T-helper 1 cell treated with Interleukin-12 subunit alpha and Interleukin-12 subunit beta and Interleukin-4 antibody, amounts not matched to agents 30 μg/mL and 1 μg/mL, for 36 hours (primary cell): Measurements from ENCODE around the gene CENPM.
A peak's percentile ranks its signal among the peaks of the same experiment; 100 is the strongest.

Experiments used
- H3K27ac Mint-ChIP-seq: one replicate; pipeline ENCODE4 v1.8.0; 2021; ENCODE audit warnings: mild to moderate bottlenecking, mixed read lengths
- H3K27me3 Mint-ChIP-seq: one replicate; pipeline ENCODE4 v1.8.0; 2021; ENCODE audit warnings: low read depth, mixed read lengths
- H3K36me3 Mint-ChIP-seq: one replicate; pipeline ENCODE4 v1.8.0; 2021; ENCODE audit warnings: low read depth, mixed read lengths
- H3K4me1 Mint-ChIP-seq: one replicate; pipeline ENCODE4 v1.8.0; 2021; ENCODE audit warnings: low read depth, mixed read lengths
- H3K4me3 Mint-ChIP-seq: one replicate; pipeline ENCODE4 v1.8.0; 2021; ENCODE audit warnings: mild to moderate bottlenecking, moderate library complexity, mixed read lengths
- H3K9me3 Mint-ChIP-seq: one replicate; pipeline ENCODE4 v1.8.0; 2021; ENCODE audit warnings: mixed read lengths

The CENPM gene

DNA sequence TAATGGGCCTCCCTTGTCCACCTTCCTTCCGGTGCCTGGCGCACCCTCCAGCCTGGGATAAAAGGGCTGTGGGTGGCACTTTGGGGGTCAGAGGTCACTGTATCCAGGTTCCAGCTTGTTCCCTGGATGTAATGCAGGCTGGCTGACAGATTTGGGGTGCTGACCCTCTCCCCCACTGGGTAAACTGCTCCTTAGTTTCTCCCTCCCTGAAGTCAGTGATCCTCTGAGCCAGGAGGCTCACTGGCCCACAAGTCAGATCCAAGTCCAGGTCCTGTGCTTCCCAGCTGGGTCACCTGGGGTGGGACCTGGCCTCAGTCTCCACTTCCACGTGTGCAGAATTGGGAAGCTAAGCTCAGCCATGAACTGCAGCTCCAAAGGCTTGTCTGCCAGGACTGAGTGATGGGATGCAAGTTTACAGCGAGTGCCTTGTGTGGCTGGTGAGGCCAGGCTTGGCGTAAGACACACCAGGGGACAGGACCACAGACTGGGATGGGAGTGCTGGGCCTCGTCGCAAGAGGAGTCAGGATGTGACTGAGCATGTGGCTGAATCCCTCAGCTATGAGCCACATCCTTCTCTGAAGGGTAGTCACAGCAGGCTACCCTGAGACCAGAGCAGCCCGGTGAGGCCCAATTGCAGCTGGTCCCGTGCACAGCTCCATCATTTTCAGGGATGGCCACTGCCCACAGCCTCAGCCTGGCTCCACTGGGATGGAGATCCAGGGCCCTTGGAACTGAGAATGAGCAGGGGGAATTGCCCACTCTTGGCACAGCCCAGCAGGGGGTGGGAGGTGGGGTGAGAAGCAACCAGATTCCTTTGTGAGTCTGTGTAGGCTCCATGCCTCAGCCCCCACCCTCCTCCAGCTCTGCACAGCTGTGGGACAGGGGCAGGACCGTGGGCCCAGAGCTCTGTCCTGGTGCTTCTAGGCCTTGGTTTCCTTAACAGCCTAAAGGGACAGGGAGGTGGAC, 39.2 kb downstream of the CENPM start:
- Mint-ChIP-seq H3K27me3 (peaks cover 25% of the 10 kb centered on the region), H3K27ac (no peak overlapping the region), H3K36me3 (peaks cover 16% of the 10 kb centered on the region), H3K4me1 (peaks cover 22% of the 10 kb centered on the region), H3K4me3 (no peak overlapping the region), H3K9me3 (no peaks in the 10 kb centered on the region)

DNA sequence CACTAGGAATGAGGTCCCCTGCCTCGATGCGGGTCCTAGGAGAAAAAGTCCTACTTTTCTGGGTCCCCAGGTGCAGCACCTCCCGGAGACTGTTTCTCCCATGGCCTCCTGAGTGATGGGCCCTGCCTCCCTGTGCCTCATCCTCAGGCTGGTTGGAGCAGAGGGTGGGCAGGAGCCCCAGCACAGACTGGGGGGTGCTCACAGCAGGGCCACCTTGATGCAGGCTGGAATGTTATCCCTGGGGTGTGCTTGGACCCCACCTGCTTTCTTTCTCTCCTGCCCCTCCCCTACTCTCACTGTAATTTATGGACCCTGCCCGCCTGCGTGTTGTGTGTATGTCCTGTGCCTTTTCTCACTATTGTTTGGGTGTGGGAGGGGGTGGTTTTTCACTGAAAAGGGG, 40.1 kb downstream of the CENPM start:
- Mint-ChIP-seq H3K4me1 (peaks cover 22% of the 10 kb centered on the region), H3K36me3 (peaks cover 16% of the 10 kb centered on the region), H3K4me3 (no peak overlapping the region), H3K9me3 (no peaks in the 10 kb centered on the region), H3K27me3 (peaks cover 16% of the 10 kb centered on the region), H3K27ac (no peak overlapping the region)

DNA sequence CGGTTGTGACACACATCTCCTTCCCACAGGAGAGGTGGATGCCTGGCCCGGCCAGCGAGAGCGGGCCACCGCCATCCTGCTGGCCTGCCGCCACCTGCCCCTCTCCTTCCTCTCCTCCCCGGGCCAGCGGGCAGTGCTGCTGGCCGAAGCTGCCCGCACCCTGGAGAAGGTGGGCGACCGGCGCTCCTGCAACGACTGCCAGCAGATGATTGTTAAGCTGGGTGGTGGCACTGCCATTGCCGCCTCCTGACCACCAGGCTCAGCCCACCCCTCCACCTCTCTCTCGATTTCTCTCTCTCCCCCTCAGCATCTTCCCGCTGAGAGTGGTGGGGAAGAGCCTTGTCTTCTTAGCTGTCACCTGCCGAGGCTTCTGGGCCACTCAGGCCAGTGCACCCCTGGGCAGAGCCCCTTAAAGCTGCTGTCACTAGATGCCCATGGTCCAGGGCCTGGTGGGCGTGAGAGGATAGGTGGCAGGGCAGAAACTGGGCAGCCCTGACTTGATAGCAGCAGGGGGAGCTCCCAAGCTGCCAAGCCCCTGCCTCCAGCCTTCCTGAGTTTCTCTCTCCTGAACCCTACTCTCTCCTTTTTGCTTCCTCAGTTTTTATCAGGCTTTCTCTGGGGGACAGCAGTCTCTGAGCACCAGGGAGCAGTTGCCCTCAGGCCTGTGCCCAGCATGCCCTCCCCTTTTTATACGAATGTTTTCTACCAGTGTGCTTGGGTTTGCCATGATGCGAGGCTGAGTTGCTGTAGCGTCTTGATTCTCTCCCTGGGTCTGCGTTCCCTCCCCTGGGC, 41.3 kb downstream of the CENPM start:
- H3K9me3 Mint-ChIP-seq: no peaks in the 10 kb centered on the region
- peaks cover 9% of the 10 kb centered on the region for H3K27me3 Mint-ChIP-seq
- H3K36me3 Mint-ChIP-seq: peaks cover 16% of the 10 kb centered on the region
- peak overlapping the region; percentile 7 for H3K27ac Mint-ChIP-seq
- no peak overlapping the region for H3K4me3 Mint-ChIP-seq
- peaks cover 18% of the 10 kb centered on the region for H3K4me1 Mint-ChIP-seq

DNA sequence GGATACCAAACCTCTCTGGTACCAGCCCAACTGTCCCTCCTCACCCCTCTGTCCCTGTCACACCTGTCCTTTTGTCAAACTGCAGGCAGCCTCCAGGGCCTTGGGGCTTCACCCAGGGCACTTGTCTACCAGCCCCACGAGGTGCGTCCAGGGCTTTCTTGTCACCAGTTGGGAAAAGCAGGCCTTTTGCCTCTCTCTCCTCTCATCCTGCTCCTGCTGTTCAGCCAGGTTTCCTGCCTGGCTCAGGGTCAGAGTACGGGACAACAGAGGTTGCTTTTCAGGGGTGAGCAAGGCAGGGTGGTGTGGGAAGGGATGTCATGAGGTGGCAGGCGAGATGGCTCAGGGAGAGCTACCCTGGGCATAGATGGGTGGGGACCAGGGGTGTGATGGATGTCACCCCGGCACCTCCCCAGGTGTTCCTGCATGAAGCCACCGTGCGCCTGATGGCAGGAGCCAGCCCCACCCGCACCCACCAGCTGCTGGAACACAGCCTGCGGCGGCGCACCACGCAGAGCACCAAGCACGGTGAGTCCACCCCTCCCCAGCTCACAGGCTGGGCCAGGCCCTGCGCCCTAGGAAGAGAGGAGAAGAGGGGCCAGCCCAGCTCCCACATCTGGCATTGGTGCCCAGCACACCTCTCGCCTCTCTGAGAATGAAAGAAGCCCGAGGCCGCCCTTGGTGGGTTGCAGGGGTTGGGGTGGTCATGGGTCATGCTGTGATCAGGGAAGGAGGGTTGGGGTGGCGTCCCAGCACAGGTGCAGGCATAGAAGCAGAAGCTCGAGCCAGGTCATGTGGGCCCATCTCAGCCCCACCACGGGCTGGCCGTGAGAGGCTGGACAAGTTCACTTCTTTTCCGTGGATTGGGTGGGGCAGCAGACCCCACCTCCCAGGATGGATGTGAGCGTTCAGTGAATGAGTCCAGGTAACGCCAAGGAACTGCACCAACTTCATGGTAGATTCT, 42.2 kb downstream of the CENPM start:
- Mint-ChIP-seq H3K27ac (no peak overlapping the region), H3K36me3 (peaks cover 20% of the 10 kb centered on the region), H3K4me3 (no peak overlapping the region), H3K27me3 (peaks cover 9% of the 10 kb centered on the region), H3K4me1 (peaks cover 18% of the 10 kb centered on the region), H3K9me3 (no peaks in the 10 kb centered on the region)

DNA sequence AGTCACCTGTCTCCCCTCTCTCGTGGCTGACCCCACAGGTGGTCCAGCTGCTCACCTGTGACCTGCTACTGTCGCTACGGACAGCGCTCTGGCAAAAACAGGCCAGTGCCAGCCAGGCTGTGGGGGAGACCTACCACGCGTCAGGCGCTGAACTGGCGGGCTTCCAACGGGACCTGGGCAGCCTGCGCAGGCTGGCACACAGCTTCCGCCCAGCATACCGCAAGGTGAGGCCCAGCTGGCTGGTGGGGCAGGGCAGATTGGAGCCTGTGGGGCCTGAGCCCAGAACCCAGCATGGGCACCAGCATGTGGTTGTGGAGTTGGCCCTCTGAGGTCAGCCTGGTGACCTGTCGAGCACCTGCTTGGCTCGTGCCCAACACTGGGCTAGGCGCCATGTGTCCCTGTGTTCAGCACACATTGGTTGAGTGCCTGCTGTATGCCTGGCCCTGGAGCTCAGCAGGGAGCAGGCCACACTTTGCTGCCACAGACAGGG, 44.0 kb downstream of the CENPM start:
- no peaks in the 10 kb centered on the region for H3K9me3 Mint-ChIP-seq
- peaks cover 19% of the 10 kb centered on the region for H3K36me3 Mint-ChIP-seq
- peaks cover 7% of the 10 kb centered on the region for H3K4me1 Mint-ChIP-seq
- no peaks in the 10 kb centered on the region for H3K27me3 Mint-ChIP-seq
- no peak overlapping the region for H3K4me3 Mint-ChIP-seq
- H3K27ac Mint-ChIP-seq: no peak overlapping the region

DNA sequence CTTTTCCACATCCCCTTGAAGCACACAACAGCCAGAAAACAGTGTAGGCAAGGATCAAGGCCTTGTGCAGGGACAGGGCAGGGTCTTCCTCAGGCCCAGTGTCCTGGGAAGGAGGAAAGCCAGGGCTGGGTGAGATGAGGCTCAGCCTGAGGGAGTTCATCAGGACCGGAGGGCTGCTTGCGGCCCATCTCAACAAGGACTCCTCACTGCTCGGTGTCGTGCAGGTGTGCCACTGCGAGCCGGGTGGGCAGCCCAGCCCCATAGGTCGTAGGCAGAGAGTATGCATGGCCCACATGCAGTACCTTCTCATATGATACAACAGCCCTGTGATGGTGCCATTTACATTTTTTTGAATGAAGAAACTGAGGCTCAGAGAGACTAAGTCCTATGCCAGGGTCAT, 44.9 kb downstream of the CENPM start:
- Mint-ChIP-seq H3K27ac (no peak overlapping the region), H3K36me3 (peaks cover 21% of the 10 kb centered on the region), H3K4me1 (no peaks in the 10 kb centered on the region), H3K27me3 (no peaks in the 10 kb centered on the region), H3K4me3 (no peak overlapping the region), H3K9me3 (no peaks in the 10 kb centered on the region)

DNA sequence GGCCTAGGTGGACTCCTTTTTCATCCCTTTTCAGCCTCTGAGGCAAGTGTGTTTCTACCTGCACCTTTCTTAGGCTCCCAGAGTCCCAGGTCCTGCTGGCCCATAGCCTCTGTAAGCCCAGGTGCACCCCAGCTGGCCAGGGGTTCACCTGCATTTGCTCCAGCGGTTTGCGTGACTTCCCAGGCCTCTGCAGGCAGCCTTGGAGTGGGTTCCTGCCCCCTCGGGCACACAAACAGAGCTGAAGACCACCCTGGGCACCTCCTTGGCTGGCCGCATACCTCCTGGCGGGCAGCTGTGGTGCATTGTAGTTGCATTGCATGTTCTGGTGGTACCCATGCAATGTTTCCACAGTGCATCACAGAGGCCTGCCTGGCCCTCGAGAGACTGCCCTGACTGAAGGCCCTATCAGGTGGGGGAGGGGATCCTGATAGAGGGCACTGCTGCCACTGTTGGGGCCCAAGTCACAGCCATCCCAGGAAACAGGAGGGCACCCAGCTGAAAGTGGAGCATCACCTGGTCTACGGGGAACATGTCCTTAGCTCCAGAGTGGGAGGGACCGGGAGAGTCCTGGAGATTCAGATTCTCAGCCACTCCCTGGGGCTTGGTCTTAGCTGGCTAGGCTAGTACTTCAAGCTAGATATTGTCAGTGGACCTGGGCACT, 46.2 kb downstream of the CENPM start:
- no peak overlapping the region for H3K4me3 Mint-ChIP-seq
- H3K27me3 Mint-ChIP-seq: no peaks in the 10 kb centered on the region
- H3K27ac Mint-ChIP-seq: no peak overlapping the region
- H3K36me3 Mint-ChIP-seq: peaks cover 26% of the 10 kb centered on the region
- no peaks in the 10 kb centered on the region for H3K4me1 Mint-ChIP-seq
- H3K9me3 Mint-ChIP-seq: no peaks in the 10 kb centered on the region

DNA sequence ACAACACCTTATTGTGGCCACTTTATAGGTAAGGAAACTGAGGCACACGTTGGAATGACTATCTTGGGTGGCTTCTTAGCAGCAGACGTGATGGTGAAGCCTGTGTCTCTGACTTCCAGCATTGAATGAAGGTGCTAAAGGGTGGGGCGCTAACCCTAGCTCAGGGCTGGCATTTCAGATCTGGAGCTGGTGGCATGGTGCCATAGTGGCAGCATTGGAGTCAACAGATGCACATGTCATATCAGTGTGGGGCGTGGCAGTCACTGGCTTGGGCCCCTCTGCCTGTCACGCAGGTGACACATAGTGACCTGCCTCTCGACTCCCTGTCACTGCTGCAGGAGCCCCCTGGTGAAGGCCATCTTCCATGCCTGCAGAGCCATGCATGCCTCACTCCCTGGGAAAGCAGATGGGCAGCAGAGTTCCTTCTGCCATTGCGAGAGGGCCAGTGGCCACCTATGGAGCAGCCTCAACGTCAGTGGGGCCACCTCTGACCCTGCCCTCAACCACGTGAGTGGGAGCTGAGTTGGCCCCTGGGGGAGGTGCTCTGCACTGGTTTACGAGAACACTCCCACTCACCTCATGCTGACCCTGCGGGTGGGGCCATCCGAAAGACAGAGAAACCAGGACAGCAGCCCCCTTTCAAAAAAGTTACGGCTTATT, 46.8 kb downstream of the CENPM start:
- H3K4me1 Mint-ChIP-seq: no peaks in the 10 kb centered on the region
- H3K4me3 Mint-ChIP-seq: no peak overlapping the region
- H3K36me3 Mint-ChIP-seq: peaks cover 22% of the 10 kb centered on the region
- H3K27me3 Mint-ChIP-seq: no peaks in the 10 kb centered on the region
- H3K27ac Mint-ChIP-seq: no peak overlapping the region
- no peaks in the 10 kb centered on the region for H3K9me3 Mint-ChIP-seq

DNA sequence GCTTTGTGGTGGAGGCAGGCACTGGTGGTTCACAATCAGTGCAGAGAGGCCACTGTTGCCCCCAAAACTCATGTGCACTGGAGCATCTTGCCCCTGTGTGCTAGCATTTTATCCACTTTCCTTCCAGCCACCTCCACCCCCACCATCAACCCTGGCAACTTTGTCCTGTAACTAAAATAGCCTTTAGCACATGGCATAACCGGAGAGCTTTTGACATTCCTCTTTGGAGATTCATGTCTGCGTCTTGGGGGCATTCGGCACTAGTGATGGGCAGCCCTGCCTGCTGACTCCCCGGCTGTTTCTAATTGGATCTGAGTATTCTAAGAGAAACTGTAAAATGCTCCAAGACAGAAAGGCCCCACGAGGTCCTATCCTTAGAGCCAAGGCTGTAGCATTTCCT, 47.8 kb downstream of the CENPM start:
- Mint-ChIP-seq H3K4me1 (no peaks in the 10 kb centered on the region), H3K4me3 (no peak overlapping the region), H3K27ac (no peak overlapping the region), H3K36me3 (peaks cover 27% of the 10 kb centered on the region), H3K9me3 (no peaks in the 10 kb centered on the region), H3K27me3 (no peaks in the 10 kb centered on the region)

DNA sequence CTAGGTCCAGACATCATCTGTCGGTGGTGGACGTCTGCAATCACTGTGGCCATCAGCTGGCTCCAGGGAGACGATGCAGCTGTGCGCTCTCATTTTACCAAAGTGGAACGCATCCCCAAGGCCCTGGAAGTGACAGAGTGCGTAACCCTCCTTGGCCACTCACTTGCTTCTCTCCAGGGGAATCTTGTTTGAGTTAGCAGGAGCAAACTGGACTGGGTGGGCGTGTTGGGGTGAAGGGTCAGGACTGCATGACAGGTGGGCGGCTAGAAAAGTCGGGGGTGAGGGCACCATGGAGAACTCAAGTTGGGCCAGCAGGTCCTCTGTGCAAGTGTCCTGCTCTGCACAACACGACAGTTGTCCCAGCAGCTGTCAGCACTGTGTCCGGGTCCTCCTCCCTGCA, 48.3 kb downstream of the CENPM start:
- no peak overlapping the region for H3K27ac Mint-ChIP-seq
- H3K4me1 Mint-ChIP-seq: no peaks in the 10 kb centered on the region
- no peaks in the 10 kb centered on the region for H3K9me3 Mint-ChIP-seq

DNA sequence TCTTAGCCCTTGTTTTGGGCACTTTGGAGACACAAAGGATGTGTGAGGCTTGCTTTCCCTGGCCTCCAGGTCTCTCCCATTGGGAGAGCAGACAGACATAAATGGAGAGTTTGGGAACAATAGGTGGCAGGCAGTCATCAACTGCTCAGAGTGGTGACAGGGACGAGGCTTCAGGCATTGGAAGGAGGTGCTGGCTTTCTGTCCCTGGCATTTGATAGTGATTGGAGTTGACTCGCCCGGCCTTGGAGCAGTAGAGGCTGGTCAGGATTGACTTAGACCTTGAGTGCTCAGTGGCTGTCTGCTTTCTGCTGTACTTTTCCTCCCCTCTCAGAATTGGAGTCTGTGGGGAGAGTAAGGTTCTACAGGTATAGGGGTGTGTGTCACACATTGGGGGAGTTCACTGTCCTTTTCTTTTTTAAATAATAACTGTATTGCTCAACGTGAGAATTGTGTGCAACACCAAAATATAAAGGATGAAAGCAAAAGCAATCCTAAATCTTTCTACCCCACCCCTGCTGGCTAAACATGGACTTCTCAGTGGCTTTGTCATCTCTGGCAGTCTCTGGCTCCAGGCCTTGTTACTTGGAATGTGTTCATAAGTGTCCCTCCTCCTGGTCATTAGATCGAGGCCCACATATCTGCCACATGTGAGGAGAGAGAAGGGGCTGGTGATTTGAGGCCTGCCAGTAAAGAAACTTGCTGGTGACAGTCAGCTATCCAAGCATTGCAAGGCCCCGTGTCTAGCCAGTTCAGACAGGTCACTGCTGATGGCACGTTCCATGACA, 53.2 kb downstream of the CENPM start:
- no peaks in the 10 kb centered on the region for H3K4me1 Mint-ChIP-seq
- H3K27ac Mint-ChIP-seq: no peak overlapping the region

More for the DNA sequence above, 48.3 kb downstream of the CENPM start:
- Mint-ChIP-seq H3K36me3 (peaks cover 26% of the 10 kb centered on the region), H3K4me3 (no peak overlapping the region), H3K27me3 (no peaks in the 10 kb centered on the region)

DNA sequence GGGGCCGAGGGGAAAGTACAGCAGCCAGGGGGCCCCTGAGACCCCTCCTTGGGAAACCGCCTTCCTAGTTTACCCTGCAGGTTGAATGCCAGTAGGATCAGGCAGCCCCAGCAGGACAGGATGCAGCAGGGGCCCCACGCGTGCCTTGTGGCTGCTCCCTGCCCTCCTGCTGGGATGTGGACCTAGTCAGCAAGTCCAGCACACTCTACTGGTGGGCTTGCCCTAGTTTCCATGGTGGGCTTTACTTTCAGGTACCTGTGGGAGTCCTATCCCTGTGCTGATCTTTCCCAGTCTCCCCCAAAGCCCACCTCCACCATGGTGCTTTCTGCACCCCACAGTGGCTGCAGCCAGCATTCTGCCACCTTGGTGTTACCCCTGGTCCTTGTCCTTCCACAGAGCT, 54.2 kb downstream of the CENPM start:
- no peaks in the 10 kb centered on the region for H3K4me1 Mint-ChIP-seq
- peaks cover 29% of the 10 kb centered on the region for H3K36me3 Mint-ChIP-seq
- no peak overlapping the region for H3K4me3 Mint-ChIP-seq
- no peak overlapping the region for H3K27ac Mint-ChIP-seq
- no peaks in the 10 kb centered on the region for H3K9me3 Mint-ChIP-seq
- no peaks in the 10 kb centered on the region for H3K27me3 Mint-ChIP-seq

More for the DNA sequence above, 53.2 kb downstream of the CENPM start:
- Mint-ChIP-seq H3K36me3 (peaks cover 24% of the 10 kb centered on the region), H3K9me3 (no peaks in the 10 kb centered on the region), H3K4me3 (no peak overlapping the region), H3K27me3 (no peaks in the 10 kb centered on the region)
